ENCODE measurements around the gene BLOC1S6. TPM values are rescaled to one million over a fixed set of nuclear protein-coding genes. Genes with fewer than 3 reads are reported as not detected.

The BLOC1S6 gene
- total and polyA plus RNA-seq, 2 of the 13 experiments (the other 11 are each of a cell fraction or from before 2014, with no cell fraction given) = 11.8 to 44.3 TPM

GRCh38 chr15:45634432-45635190 is 47.4 kb downstream of the BLOC1S6 start, which contains the start of gene SQOR (continued):
- peak; percentile 68 for TF ChIP-seq ZBTB7B (CRISPR knock-in tag; IDR thresholded peaks at IDR 0.05)
- TF ChIP-seq STAG1 (CRISPR knock-in tag; IDR thresholded peaks at IDR 0.05) = no peak
- TF ChIP-seq, protein P1, sequence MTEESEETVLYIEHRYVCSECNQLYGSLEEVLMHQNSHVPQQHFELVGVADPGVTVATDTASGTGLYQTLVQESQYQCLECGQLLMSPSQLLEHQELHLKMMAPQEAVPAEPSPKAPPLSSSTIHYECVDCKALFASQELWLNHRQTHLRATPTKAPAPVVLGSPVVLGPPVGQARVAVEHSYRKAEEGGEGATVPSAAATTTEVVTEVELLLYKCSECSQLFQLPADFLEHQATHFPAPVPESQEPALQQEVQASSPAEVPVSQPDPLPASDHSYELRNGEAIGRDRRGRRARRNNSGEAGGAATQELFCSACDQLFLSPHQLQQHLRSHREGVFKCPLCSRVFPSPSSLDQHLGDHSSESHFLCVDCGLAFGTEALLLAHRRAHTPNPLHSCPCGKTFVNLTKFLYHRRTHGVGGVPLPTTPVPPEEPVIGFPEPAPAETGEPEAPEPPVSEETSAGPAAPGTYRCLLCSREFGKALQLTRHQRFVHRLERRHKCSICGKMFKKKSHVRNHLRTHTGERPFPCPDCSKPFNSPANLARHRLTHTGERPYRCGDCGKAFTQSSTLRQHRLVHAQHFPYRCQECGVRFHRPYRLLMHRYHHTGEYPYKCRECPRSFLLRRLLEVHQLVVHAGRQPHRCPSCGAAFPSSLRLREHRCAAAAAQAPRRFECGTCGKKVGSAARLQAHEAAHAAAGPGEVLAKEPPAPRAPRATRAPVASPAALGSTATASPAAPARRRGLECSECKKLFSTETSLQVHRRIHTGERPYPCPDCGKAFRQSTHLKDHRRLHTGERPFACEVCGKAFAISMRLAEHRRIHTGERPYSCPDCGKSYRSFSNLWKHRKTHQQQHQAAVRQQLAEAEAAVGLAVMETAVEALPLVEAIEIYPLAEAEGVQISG (CRISPR knock-in tag; IDR thresholded peaks at IDR 0.05) = peak; percentile 77
- TF ChIP-seq, protein P2, sequence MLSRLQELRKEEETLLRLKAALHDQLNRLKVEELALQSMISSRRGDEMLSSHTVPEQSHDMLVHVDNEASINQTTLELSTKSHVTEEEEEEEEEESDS (CRISPR knock-in tag; IDR thresholded peaks at IDR 0.05; ENCODE audit: borderline replicate concordance) = no peak
- peak; percentile 43; the same call in 1 of the 2 replicates for TF ChIP-seq ELF3 (CRISPR knock-in tag; IDR thresholded peaks at IDR 0.05)
- TF ChIP-seq MTA1 (CRISPR knock-in tag; IDR thresholded peaks at IDR 0.05; ENCODE audit: borderline replicate concordance) = peak; percentile 49; the same call in 1 of the 2 replicates
- TF ChIP-seq ZBTB42 (CRISPR knock-in tag; IDR thresholded peaks at IDR 0.05) = peak; percentile 81; the same call in 1 of the 2 replicates
- TF ChIP-seq CCDC6 (CRISPR knock-in tag; IDR thresholded peaks at IDR 0.05) = no peak
- no peak for TF ChIP-seq NFRKB (IDR thresholded peaks at IDR 0.05)
- TF ChIP-seq RAD21 (CRISPR knock-in tag; IDR thresholded peaks at IDR 0.05) = no peak
- peak; percentile 86 for TF ChIP-seq SRSF1 (optimal IDR thresholded peaks at IDR 0.05; ENCODE audit: low read depth, low read length)
- TF ChIP-seq ZNF530 (CRISPR knock-in tag; IDR thresholded peaks at IDR 0.05; ENCODE audit: low read depth) = no peak
- TF ChIP-seq ZNF775 (CRISPR knock-in tag; IDR thresholded peaks at IDR 0.05; ENCODE audit: borderline replicate concordance) = no peak
- TF ChIP-seq ZNF3 (CRISPR knock-in tag; IDR thresholded peaks at IDR 0.05) = peak; percentile 46; the same call in 1 of the 2 replicates
- no peak for TF ChIP-seq ZNF337 (CRISPR knock-in tag; IDR thresholded peaks at IDR 0.05; ENCODE audit: borderline replicate concordance, low read depth)
- no peak for TF ChIP-seq MYNN (CRISPR knock-in tag; IDR thresholded peaks at IDR 0.05; ENCODE audit: low read depth)
- TF ChIP-seq ZNF282 (IDR thresholded peaks at IDR 0.05; ENCODE audit: partially characterized antibody) = no peak
- no peak for TF ChIP-seq ZNF256 (CRISPR knock-in tag; conservative IDR thresholded peaks at IDR 0.05)
- TF ChIP-seq ZNF124 (CRISPR knock-in tag; IDR thresholded peaks at IDR 0.05) = no peak; the same call in 1 of the 2 replicates
- TF ChIP-seq ARID3A (IDR thresholded peaks at IDR 0.05; ENCODE audit: low read depth, low read length) = no peak
- TF ChIP-seq TBX2 (CRISPR knock-in tag; IDR thresholded peaks at IDR 0.05; ENCODE audit: borderline replicate concordance) = peak; percentile 75
- TF ChIP-seq RFXANK (CRISPR knock-in tag; IDR thresholded peaks at IDR 0.05) = no peak
- no peak for TF ChIP-seq BHLHE40 (IDR thresholded peaks at IDR 0.05; ENCODE audit: low read length)
- TF ChIP-seq ZNF740 (CRISPR knock-in tag; IDR thresholded peaks at IDR 0.05) = no peak
- peak; percentile 85 for TF ChIP-seq POLR2G (IDR thresholded peaks at IDR 0.05; ENCODE audit: low read depth, low read length)
- no peak for TF ChIP-seq FOXK2 (IDR thresholded peaks at IDR 0.05)
- TF ChIP-seq TBX3 (IDR thresholded peaks at IDR 0.05; ENCODE audit: borderline replicate concordance) = no peak
- no peak; the same call in 1 of the 2 replicates for TF ChIP-seq ZMYM3 (CRISPR knock-in tag; IDR thresholded peaks at IDR 0.05)

Data from HepG2 (cell line).